ENCODE measurements around the gene SLC17A9.

Gene SLC17A9

DNA sequence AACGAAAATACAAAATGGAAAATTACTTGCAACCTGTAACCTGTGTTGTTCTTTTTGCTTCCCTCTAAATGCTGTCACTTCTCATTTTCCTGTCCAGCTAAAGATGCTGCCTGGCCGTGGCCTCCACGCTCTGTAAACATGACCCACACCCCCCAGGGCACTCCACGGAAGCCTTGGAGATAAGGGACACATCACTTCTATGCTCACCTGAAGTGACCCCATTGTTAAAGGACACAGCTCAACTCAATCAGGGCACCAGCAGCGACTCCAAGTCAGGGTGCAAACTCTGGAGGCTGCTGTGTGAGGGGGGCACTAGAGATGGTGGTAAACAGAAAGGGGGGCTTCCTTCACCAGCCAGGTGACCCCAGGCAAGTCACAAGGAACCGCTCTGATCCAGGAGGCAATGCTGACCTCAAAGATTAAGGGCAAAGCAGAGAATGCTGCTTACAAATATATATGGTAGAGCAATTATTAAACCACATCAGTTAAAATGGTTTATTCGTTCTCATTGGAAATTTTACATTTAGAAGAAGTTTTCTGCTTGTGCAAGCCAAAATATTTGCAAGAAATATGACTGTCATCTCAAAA is 39.4 kb upstream of the SLC17A9 start:
- no peak for TF ChIP-seq MYC (IDR thresholded peaks at IDR 0.05; ENCODE audit: low read depth, low read length)
- TF ChIP-seq, protein P1, sequence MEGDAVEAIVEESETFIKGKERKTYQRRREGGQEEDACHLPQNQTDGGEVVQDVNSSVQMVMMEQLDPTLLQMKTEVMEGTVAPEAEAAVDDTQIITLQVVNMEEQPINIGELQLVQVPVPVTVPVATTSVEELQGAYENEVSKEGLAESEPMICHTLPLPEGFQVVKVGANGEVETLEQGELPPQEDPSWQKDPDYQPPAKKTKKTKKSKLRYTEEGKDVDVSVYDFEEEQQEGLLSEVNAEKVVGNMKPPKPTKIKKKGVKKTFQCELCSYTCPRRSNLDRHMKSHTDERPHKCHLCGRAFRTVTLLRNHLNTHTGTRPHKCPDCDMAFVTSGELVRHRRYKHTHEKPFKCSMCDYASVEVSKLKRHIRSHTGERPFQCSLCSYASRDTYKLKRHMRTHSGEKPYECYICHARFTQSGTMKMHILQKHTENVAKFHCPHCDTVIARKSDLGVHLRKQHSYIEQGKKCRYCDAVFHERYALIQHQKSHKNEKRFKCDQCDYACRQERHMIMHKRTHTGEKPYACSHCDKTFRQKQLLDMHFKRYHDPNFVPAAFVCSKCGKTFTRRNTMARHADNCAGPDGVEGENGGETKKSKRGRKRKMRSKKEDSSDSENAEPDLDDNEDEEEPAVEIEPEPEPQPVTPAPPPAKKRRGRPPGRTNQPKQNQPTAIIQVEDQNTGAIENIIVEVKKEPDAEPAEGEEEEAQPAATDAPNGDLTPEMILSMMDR (IDR thresholded peaks at IDR 0.05; ENCODE audit: low read depth, low read length), result no peak
- DNase-seq (ENCODE audit: low read depth), result no peak
- H3K4me3 ChIP-seq (ENCODE audit: low read depth, low read length), result no peak overlapping the region

DNA sequence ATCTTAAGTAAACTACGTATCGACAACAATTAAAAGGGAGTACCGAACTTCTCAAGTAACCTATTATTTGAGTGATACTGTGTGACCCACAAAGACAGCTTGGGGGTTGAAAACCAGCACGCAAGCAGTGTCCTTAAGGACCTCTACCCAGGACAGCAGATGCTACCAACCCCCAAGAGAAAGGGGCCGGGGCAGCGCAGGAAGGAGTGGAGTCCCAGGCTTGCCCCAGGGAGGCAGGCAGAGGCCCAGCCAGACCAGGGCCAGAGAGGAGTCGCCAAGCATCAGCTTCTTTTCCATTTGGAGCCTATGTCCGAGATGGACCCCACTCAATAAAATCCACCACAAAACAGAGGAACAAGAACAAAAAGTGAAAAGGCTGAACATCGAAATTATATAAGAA is 38.1 kb upstream of the SLC17A9 start:
- H3K4me3 ChIP-seq (ENCODE audit: low read depth, low read length), result no peak overlapping the region
- no peak for DNase-seq (ENCODE audit: low read depth)
- TF ChIP-seq POLR2A (IDR thresholded peaks at IDR 0.05; ENCODE audit: extremely low read depth, insufficient read length) (no peak), MYC (IDR thresholded peaks at IDR 0.05; ENCODE audit: low read depth, low read length) (no peak)
- TF ChIP-seq, protein P2, sequence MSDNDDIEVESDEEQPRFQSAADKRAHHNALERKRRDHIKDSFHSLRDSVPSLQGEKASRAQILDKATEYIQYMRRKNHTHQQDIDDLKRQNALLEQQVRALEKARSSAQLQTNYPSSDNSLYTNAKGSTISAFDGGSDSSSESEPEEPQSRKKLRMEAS (IDR thresholded peaks at IDR 0.05; ENCODE audit: low read depth, low read length), result no peak
- TF ChIP-seq, protein P1 (IDR thresholded peaks at IDR 0.05; ENCODE audit: low read depth, low read length), result no peak

DNA sequence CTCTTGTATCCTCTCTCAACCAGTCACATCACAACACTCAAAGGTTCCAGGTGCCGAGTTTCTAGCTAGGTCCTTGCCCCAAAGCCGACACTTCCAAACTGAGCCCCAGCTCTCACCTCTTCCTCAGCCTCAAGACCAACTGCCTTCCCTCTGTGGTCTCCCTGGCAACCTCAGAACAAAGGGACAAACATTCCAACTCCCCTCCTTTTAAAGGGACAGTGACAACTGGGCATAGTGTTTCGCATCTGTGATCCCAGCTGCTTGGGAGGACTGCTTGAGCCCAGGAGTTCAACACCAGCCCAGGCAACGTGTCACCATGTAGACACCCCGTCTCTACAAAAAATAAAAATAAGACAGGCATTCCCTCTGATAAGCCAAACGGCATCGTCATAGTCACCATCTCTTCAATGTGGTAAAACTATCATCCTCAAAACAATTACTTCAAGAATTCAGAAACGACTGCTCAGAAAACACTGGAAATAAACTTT is 37.5 kb upstream of the SLC17A9 start:
- H3K4me3 ChIP-seq (ENCODE audit: low read depth, low read length), result no peak overlapping the region
- TF ChIP-seq, protein P2 (IDR thresholded peaks at IDR 0.05; ENCODE audit: low read depth, low read length), result no peak
- TF ChIP-seq, protein P1 (IDR thresholded peaks at IDR 0.05; ENCODE audit: low read depth, low read length), result no peak
- TF ChIP-seq MYC (IDR thresholded peaks at IDR 0.05; ENCODE audit: low read depth, low read length) (no peak), POLR2A (IDR thresholded peaks at IDR 0.05; ENCODE audit: extremely low read depth, insufficient read length) (no peak)
- peak; percentile 52 for DNase-seq (ENCODE audit: low read depth)

DNA sequence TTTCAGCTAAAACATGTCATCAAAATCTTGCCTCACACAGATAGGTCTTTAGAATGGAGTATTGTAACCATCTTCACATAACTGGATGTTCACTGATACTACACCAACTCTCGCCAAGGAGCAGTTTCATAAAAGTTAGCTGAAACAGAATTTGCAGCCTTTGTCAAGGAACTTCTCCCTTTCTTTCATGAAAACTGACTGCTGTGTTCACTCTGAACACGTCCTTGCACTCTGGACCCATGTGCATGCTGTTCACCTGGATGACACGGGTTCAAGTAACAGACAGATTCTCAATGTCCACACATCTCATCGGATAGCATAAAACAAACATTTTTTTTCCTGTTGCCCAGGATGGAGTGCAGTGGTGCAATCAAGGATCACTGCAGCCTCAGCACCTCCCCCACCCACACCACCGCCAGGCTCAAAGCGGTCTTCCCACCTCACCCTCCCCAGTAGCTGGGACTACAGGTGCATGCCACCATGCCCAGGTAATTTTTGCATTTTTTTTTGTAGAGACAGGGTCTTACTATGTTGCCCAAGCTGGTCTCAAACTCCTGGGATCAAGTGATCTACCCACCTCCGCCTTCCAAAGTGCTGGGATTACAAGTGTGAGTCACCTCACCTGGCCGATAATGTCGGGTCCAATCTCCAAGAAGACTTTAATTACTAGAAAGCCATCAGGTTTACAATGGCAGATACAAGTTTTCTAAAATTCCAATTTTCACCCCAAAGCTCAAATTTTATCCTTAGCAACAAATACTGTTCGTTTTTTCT is 35.6 kb upstream of the SLC17A9 start:
- H3K4me3 ChIP-seq (ENCODE audit: low read depth, low read length), result no peak overlapping the region
- TF ChIP-seq MYC (IDR thresholded peaks at IDR 0.05; ENCODE audit: low read depth, low read length), result no peak

DNA sequence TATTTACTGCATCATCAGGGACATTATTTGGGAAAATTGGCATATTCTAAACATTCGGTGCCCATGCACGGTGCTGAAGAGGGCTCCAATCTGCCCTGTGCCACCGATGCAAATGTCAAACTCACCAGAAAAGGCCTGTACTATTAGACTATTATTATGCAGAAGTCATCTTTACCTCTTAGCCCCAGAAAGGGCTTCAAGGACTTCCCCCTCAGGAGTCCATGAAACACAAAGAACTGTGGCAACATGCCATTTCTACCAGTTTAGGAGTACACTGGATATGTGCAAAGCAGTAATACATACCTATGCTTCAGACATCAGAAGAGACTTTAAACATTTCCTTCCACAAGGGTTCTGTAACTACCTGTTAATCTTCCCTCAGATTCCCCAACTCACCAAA is 34.8 kb upstream of the SLC17A9 start:
- H3K4me3 ChIP-seq (ENCODE audit: low read depth, low read length), result no peak overlapping the region
- TF ChIP-seq, protein P2 (IDR thresholded peaks at IDR 0.05; ENCODE audit: low read depth, low read length), result no peak
- no peak for TF ChIP-seq POLR2A (IDR thresholded peaks at IDR 0.05; ENCODE audit: extremely low read depth, insufficient read length)
- DNase-seq (ENCODE audit: low read depth), result no peak

More for the DNA sequence above, 35.6 kb upstream of the SLC17A9 start:
- DNase-seq (ENCODE audit: low read depth), result no peak

DNA sequence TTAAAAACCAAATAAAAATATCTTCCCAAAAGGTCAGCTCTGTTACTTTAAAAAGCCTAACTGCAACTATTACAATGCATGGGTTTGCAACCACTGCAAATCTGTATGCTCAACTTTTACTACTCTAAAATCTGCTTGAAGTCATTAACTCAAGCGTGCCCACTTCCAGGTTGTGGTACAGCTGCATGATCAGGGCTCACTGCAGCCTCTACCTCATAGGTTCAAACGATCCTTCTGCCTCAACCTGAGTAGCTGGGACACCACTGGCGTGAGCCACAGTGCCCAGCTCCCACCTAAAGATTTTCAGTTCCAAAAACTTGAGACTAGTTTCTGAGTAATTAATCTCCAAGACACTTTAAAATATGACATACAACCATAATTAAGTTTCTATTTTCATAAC is 34.4 kb upstream of the SLC17A9 start:
- no peak for DNase-seq (ENCODE audit: low read depth)
- TF ChIP-seq, protein P2 (IDR thresholded peaks at IDR 0.05; ENCODE audit: low read depth, low read length), result no peak
- TF ChIP-seq POLR2A (IDR thresholded peaks at IDR 0.05; ENCODE audit: extremely low read depth, insufficient read length) (no peak), MYC (IDR thresholded peaks at IDR 0.05; ENCODE audit: low read depth, low read length) (no peak)
- TF ChIP-seq, protein P1 (IDR thresholded peaks at IDR 0.05; ENCODE audit: low read depth, low read length), result no peak
- H3K4me3 ChIP-seq (ENCODE audit: low read depth, low read length), result no peak overlapping the region

Measured in NB4 (cell line).